ENCODE data around the gene KRTAP1-1.
A peak's percentile ranks its signal among the peaks of the same experiment; 100 is the strongest.
"Not testable (repeated sequence)": the region's sequence is repeated elsewhere in the genome, so short reads cannot be mapped to it uniquely, and the experiment has no call there.

KRTAP1-1 gene

DNA sequence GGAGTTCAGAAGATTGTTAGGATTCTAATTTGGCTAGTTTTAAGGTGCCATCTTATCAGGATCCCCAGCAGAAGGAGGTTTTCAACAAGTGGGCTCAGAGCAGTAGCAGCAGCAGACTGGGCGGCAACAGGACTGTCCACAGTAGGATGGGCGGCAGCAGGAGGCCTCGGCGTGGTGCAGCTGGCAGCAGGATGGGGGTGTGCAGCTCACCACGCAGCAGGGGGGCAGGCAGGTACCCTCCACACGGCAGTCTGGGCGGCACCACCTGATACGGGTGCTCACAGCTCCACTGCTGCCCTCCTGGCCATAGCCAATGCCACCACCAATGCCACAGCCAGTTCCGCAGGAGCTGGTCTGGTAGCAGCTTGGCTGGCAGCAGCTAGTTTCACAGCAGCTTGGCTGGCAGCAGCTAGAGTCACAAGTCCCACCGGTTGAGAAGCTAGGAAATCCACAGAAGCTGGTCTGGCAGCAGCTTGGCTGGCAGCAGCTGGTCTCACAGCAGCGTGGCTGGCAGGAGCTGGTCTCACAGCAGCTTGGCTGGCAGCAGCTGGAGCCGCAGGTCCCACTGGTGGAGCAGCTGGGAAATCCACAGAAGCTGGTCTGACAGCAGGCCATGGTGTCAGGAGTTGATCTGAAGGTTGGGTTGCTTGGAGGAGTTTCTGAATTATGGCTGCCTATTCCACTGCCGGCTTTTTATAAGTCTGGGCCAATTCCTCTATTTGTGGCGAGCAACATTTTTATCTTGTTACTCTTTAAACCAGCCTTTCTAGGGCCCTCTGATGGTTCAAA is at the start of gene KRTAP1-1:
TSS of gene KRTAP1-1 (minus strand) at position 668 of the 789 bp plus-strand sequence. CDS start at position 615, 53 bp downstream.
- peak in 5 of 58 donors; percentile 0 to 16 (median 4) for DNase-seq

DNA sequence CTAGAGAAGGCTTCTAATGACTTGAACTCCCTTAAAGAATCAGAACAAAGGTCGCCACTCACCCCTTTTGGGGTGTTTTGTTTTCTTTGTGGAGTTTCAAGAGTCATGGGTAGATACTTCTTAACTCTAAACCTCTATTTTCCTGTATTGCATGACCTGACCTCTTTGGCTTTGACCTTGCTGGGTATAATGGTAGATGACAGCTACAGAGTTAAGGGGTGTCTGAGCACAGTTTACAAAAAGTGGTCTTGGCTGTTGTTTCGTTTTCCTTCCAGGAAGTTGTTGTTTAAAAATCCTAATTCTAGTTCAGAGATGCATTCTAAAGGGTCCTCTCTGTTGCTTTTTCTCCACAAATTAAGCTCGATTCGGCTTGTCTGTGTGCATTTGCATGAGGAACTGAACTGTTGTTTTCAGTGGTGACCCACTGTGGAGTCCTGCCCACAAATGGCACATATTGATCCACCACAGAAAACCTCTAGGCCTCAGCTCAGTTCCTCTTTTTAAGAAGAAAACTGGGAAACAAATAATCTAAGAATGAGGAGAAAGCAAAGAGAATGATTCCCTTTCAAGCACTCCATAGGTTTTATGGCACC is 47.6 kb upstream of the KRTAP1-1 start:
- DNase-seq: not testable (repeated sequence)

- not testable (repeated sequence) for DNase-seq
Observed at GRCh38 chr17:41084100-41084856, 43.0 kb upstream of the KRTAP1-1 start, which contains the start of gene KRTAP4-7. Gene KRTAP4-7, plus strand, starts transcription at chr17:41084150. Its CDS starts 57 bp downstream, at chr17:41084207.

DNA sequence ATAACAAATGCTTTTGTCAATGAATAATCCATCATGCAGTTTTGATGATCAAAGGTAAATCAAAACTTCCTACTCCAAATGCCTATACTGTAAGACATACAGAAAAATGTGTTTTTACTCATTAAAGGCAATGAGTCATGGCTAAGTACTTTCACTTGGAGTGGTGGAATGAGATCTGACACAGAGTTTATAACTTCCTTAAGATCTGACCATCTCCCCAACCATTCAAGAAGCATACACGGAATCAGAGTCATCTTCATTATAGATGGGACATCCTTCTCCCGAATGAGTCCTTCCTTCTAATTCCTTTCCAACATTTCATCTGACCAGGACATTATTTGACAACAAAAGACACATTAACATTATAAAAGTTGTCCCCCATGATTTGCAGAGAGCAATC is 42.2 kb upstream of the KRTAP1-1 start:
- not testable (repeated sequence) for DNase-seq

DNA sequence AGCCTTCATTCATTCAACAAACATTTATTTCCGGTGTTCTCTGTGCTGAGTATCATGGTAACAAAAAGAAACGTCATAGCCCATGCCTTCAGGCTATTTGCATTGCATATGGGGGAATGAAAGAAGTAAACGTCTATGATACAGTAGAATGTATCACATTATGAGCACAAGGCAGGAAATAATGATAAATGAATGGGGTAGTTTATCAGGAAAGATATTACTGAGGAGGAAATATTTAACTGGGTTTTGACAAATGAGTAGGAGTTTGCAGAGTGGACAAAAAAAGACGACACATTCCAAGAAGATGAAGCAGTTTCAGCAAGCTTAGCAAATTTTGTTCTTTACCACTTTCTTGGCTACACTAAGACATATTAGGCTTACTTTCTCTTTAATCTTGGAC is 41.4 kb upstream of the KRTAP1-1 start:
- DNase-seq: no peak

DNA sequence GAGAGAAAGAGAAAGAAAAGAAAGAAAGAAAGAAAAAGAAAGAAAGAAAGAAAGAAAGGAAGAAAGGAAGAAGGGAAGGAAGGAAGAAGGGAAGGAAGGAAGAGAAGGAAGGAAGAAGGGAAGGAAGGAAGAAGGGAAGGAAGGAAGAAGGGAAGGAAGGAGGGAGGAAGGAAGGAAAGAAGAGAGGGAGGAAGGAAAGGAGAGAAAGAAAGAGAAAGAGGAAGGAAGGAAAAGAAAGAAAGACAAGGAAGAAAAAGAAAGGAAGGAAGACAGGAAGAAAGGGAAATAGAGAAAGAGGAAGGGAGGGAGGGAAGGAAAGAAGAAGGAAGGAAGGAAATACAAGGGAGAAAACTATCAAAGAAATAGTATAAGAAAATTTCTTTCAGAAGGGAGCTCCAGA is 35.5 kb upstream of the KRTAP1-1 start:
- DNase-seq: no peak

DNA sequence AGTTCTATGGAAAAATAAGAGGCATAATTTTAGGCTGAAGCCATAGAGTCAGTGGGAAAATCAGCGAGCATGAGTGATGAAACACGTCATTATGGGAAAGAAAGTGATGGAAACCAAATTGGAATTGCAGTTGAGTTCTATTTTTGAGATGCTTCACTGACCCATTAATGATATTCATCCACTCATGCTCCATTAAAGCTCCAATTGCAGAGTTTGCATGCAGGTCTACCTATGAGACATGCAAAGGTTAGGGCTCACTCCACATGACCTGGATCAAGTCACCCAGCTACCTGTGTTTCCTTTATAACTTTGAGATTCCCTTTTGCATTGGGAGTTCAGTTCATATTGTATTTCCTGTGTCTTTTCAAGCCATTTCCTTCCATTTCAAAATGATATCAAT is 32.4 kb upstream of the KRTAP1-1 start:
- no peak for DNase-seq

DNA sequence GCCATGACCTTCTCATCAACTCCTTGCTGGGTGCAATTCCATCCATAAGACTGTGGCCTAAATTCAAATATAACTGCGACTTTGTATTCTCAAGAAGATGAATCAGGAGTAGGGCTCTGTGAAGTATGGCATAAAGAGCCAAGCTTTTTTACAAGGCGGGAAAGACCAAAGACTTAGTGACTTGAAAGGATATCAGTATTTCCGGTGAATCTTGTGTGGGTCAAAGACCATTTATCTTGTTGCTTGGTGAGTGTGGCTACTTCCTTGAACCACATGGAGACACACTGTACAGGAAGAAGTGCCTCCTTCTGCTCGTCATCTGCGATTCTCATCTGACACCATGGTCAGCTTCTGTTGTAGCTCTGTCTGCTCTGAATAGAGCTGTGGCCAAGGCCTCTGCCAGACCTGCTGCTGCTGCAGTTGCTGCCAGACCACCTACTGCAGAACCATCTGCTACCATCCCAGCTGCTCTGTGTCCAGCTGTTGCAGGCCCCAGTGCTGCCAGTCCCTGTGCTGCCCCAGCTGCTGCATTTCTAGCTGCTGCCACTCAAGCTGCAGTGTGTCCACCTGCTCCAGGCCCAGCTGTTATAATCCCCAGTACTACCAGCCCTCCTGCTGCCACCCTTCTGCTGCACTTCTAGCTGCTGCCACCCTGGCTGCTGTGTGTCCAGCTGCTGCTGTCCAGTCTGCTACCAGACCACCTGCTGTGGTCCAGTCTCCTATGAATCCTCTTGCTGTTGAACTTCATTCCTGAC is 30.5 kb upstream of the KRTAP1-1 start:
- no peak for DNase-seq

- no peak for DNase-seq
Observed at GRCh38 chr17:41069031-41069430, 27.8 kb upstream of the KRTAP1-1 start.

- DNase-seq: no peak
Observed at GRCh38 chr17:41067281-41067680, 26.0 kb upstream of the KRTAP1-1 start.

DNA sequence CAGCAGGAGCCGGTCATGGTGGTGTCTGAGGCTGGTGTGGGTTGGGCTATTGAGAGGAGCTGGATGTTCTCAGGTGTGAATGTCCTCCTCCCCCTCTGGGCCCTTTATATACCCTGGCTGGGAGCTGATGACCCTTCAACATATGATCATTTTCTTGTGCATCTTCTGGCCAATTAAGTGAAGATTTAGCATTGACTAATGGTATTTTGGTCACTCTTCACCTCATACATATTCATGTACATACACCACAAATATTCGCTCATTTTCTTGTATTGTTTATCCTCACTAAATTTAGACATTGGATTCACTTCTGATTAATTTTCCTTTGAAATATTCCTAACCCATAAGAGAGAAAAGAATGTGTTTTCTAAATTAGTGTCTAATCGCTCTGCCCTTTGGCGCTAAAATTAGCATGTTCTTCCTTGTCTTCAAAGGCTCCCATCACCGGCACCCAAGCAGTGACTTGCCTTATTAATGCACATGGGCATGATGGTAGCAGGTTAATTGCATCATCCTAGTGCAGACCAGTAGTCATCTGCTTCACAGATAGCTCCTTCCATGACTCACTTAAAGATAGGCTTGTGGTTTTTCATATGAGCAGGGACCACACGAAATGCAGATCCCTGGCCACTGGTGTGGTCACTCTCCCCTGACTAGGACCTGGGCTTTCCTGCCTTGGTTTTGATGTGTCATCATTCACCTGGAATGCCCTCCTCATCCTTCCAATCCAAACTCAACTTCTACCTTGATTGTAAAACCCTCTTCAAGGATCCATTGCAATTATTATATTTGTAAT is 24.8 kb upstream of the KRTAP1-1 start, which contains the start of gene KRTAP2-4:
TSS of gene KRTAP2-4 (minus strand) at position 51 of the 796 bp plus-strand sequence. CDS start at position 17, 34 bp downstream.
- no peak for DNase-seq

- DNase-seq: not testable (repeated sequence)
Observed at GRCh38 chr17:41065016-41065689, 23.9 kb upstream of the KRTAP1-1 start.

GRCh38 chr17:41064301-41064700 is 23.1 kb upstream of the KRTAP1-1 start:
- no peak for DNase-seq

DNA sequence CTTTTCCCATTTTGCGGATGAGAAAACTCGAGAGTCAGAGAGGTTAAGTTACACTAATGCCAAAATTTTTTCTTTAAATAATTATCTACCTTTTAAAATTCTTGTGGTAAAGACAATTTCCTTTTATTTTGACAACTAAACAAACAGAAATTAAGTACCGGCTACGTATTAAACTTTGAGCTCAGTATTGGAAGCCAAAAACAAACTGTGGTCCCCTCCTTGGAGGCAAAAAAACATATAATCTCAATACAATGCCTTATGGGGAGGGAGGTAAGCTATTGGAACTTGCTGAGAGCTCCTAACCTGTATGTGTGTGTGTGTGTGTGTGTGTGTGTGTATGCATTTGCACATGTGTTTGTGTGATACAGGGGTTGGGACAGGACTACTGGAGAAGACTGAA is 22.2 kb upstream of the KRTAP1-1 start:
- DNase-seq: no peak

GRCh38 chr17:41061964-41062363 is 20.7 kb upstream of the KRTAP1-1 start:
- no peak for DNase-seq

DNA sequence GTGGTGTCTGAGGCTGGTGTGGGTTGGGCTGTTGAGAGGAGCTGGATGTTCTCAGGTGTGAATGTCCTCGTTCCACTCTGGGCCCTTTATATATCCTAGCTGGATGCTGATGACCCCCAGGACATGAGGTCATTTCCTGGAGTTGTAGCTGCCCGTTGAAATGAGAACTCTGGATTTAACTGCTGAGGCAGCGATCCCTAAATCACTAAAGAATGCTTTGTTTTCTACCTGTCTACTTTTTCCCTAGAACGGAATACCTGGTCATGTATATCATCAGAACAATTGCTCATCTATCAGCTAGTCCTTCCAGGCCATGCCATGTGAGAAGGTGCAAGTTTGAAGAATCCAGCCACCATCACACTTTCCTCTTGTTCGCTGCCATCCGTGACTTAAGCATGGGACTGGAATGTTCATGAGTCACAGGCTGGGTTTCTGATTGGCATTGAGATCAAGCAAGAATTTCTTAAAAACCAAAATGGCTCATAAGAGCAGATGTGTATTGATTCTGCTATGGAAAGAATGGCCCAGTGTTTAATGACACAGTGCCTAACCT is 18.9 kb upstream of the KRTAP1-1 start, which contains the start of gene KRTAP2-3:
TSS of gene KRTAP2-3 (minus strand) at position 63 of the 553 bp plus-strand sequence. CDS start 64 bp downstream, outside the sequence.
- no peak for DNase-seq

DNA sequence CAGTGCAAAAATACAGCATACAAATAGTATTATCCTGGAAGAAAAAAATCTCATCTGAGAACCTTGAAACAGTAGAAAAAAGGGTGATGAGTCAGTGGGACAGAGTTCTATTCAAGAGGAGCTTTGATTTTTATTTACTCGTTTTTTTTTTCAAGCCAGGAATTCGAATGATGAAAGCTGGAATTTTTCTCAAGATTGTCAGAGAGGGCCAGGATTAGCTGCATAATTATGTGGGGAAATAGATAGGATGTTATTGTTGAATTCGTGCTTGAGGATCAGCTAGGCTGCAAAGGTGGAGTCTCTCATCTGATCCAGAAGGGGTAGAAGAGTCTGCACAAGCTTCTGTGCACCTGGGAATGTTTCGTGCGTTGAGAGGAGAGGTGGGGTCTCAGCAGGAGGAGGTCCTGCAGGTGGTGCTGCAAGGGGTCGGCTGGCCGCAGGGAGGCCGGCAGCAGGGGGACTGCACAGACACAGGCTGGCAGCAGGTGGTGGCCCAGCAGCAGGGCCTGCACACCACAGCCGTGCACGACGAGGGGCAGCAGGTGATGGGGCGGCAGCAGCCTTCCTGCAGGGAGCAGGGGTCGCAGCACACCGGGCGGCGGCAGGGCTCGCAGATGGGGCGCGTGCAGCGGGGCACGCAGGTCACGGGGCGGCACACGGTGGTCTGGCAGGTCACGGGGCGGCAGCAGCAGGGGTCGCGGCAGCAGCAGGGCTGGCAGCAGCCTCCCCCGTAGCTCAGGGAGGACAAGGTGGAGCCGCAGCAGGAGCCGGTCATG is 18.2 kb upstream of the KRTAP1-1 start:
- not testable (repeated sequence) for DNase-seq

DNA sequence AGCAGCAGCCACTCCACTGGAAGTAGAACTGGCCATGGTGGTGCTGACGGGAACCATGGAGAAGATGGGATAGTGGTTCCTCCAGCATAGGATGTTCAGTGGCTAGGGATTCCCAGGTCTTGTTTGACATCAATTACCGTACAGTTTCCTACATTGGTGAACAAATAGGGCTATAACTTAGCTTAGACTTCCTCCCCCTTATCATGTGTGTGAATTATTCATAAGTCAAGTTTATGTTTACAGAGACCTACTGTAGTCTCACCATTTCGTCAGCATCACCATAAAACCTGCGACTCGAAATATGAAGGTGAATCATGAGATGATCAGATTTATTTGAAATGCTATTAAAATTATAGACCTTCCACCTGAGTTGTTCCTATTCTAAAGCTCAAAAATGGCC is 17.5 kb upstream of the KRTAP1-1 start:
- DNase-seq: no peak

Measured in anterior cingulate cortex (tissue), 58 donors.